HFF-Myc (cell line): ENCODE measurements around the gene KRTAP17-1.

Experiments used
- DNase-seq: peaks from one replicate; pipeline ENCODE4 v3.0.0-alpha.2; 2011; ENCODE audit warnings: low read depth; ENCODE audit errors: extremely low read depth
- H3K4me3 ChIP-seq: replicated peaks from 2 replicates; pipeline ENCODE4 v1.5.1; 2011; ENCODE audit warnings: low read depth, mild to moderate bottlenecking, control low read depth, low read length
- TF ChIP-seq, protein P1 (sequence below): IDR thresholded peaks from 2 replicates; pipeline ENCODE4 v1.5.1; 2012; ENCODE audit warnings: mild to moderate bottlenecking, low read depth, low read length, control low read depth; ENCODE audit errors: missing control alignments

Gene KRTAP17-1

DNA sequence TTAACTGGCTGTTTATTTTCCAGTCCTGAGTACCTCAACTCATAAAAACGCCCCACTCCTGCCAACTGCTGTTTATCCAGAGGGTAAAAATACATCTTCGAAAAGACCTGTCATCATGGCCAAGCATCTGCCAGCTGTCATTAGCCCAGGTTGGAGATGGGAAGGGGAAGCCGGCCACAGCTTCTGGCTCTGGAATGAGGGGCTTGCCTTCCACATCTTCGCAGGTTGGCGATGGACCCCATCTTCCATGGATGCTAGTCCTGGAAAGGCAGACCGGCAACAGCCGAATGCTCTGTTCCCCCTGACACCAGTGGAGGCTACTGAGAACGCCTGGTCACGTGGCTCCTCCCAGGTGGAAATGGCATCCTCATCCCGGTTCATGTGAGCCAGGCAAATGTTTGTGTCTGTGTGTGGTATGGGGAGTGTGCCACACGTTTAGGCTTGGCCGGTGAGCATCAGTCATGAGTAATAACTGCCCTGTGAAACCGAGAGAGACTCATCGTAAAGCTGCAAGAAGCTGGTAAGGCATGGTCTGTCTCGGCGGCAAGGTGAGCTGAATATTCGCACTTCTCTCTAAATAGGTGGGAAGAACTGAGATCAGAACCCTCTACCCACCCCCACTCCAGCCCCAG is 420 bp upstream of the KRTAP17-1 start:
- TF ChIP-seq, protein P1, sequence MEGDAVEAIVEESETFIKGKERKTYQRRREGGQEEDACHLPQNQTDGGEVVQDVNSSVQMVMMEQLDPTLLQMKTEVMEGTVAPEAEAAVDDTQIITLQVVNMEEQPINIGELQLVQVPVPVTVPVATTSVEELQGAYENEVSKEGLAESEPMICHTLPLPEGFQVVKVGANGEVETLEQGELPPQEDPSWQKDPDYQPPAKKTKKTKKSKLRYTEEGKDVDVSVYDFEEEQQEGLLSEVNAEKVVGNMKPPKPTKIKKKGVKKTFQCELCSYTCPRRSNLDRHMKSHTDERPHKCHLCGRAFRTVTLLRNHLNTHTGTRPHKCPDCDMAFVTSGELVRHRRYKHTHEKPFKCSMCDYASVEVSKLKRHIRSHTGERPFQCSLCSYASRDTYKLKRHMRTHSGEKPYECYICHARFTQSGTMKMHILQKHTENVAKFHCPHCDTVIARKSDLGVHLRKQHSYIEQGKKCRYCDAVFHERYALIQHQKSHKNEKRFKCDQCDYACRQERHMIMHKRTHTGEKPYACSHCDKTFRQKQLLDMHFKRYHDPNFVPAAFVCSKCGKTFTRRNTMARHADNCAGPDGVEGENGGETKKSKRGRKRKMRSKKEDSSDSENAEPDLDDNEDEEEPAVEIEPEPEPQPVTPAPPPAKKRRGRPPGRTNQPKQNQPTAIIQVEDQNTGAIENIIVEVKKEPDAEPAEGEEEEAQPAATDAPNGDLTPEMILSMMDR, result no peak
- DNase-seq, result no peak
- no peak overlapping the region for H3K4me3 ChIP-seq

DNA sequence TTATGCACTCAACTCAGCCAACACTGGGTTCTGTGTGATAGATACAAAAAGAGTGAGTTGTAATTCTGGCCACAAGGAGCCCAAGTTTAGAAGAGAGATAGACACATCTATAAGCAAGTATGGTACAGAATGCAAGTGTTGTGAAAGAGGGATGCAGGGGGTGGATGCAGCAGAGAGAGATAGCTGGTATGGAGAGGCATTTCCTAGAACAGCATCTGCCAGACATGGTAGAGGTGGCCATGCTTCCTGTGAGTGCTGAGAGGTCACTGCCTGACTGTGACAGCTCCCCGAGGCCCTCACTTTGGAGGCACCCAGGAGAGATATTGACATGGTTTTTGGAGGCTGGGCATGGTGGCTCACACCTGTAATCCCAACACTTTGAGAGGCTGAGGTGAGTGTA is 4.4 kb downstream of the KRTAP17-1 start:
- H3K4me3 ChIP-seq, result no peak overlapping the region
- TF ChIP-seq, protein P1, result no peak
- no peak for DNase-seq

DNA sequence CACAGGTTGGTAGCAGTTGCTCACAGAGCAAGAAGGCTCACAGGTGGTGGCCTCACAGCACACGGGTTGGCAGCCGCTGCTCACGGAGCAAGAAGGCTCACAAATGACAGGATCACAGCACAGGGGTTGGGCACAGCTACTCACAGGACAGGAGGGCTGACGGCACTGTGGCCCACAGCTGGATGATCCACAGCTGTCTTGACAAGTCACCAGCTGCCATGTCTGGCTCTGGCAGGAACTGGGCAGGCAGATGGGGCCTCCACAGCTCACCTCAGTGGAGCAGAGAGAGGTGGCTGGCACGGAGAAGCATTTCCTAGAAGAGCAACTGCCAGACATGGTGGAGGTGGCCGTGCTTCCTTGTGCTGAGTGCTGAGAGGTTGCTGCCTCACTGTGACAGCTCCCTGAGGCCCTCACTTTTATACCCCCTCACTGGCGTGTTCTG is 6.6 kb downstream of the KRTAP17-1 start, which contains the start of gene KRTAP16-1:
Gene KRTAP16-1 (minus strand): TSS at position 392 of the 442 bp plus-strand sequence. CDS start 56 bp downstream, at position 336.
- no peak for DNase-seq
- no peak within 1 kb of the TSS for H3K4me3 ChIP-seq
- TF ChIP-seq, protein P1, result no peak

DNA sequence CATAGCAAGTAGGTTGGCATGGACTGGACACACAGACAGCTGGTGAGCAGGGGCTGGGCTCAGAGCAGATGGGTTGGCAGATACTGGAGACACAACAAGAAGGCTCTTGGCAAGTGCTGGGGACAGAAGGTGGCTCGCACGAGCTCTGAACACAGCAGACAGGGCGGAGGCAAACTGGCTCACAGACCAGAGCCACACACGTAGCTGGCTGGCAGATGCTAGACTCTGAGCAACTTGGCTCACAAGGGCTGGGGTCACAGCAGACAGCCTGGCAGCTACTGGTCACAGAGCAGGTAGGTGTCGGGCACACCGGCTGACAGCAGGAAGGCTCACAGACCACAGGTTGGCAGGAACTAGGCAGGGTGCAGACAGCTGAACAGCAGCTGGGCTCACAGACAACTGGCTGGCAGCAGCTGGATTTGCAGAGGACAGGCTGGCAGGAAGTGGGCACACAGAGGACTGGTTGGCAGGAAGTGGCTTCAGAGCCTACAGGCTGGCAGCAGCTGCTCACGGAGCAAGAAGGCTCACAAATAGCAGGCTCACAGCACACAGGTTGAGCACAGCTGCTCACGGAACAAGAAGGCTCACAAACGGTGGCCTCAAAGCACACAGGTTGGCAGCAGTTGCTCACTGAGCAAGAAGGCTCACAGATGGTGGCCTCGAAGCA is 7.1 kb downstream of the KRTAP17-1 start:
- H3K4me3 ChIP-seq, result no peak overlapping the region
- TF ChIP-seq, protein P1, result no peak
- DNase-seq, result no peak

DNA sequence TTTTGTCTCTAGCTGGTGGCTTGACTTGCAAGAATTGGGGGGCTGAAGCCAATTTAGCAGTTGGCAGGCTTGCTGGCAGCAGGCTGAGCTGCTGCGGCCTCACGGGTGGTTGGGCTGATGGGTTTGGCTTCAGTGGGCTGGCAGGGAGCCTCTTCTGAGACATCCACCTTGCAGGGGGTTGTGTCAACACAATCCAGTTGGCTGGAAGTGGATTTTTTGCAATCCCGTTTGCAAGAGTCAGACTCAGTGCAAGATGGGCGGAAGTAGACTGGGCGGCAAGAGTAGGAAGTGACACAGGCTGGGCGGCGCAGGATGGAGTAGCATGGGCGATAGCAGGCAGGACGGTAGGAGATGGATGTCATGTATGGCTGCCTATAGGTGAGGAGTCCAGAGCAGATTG is 7.9 kb downstream of the KRTAP17-1 start:
- DNase-seq, result no peak
- H3K4me3 ChIP-seq, result no peak overlapping the region
- TF ChIP-seq, protein P1, result no peak

DNA sequence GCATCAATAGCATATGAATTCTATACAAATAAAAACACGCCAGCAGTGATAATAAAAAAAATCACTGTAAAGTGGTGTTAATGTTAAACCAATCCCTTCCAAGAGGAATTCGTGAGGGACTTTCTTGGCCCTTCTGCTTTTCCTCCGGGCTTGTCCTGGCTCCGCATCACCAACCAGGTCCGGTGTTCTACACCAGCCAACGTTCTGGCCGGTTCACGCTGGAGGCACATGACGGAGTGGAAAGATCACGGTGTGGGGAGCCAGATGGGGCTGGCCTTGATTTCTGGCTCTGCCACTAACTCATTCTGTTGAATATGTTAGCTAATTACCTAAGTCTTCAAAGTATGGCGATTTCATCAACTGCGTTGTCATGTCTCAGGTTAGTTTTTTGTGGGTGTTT is 11.4 kb downstream of the KRTAP17-1 start:
- DNase-seq, result no peak
- TF ChIP-seq, protein P1, result no peak
- no peak overlapping the region for H3K4me3 ChIP-seq
